Pancreas (tissue), 10 donors: ENCODE results near the gene CUTA. TPM values are rescaled to one million over a fixed set of nuclear protein-coding genes. Genes with fewer than 3 reads are reported as not detected.
A peak's percentile ranks its signal among the peaks of the same experiment; 100 is the strongest.
"Not testable (repeated sequence)": the region's sequence is repeated elsewhere in the genome, so short reads cannot be mapped to it uniquely, and the experiment has no call there.

Experiments
- ATAC-seq, 4 donors: fragments of 200-7000 bp; cut with Tn5 transposase; one replicate each; pipeline versions ENCODE4 v1.8.0 to v1.9.1; 2020; ENCODE audit warnings: mild to moderate bottlenecking in 4 of 4, moderate library complexity in 4 of 4
- DNase-seq, 6 donors: peaks; one replicate each; pipeline ENCODE4 v3.0.0-alpha.2; 2020
- FAIRE-seq: peaks from 2 replicates; lab custom pipeline; 2012; peaks lifted over from hg19 to GRCh38; lab: Jason Lieb, UNC
- H3K27ac ChIP-seq, 4 donors: fragments of 200-600 bp; sonication (generic); 1 replicate in 3 of 4; 2 replicates in 1 of 4; pipeline versions ENCODE4 v1.5.0 to v1.8.0; 2020
- H3K27me3 ChIP-seq, 4 donors: fragments of 200-600 bp; one replicate each; pipeline ENCODE4 v1.8.0; 2021
- H3K36me3 ChIP-seq, 3 donors: fragments of 200-600 bp; sonication (generic) in 1 of 3; one replicate each; pipeline versions ENCODE4 v1.5.0 to v1.8.0; 2020 to 2021
- H3K4me1 ChIP-seq, 3 donors: fragments of 200-600 bp; one replicate each; pipeline ENCODE4 v1.8.0; 2021
- H3K4me3 ChIP-seq, 4 donors: fragments of 200-600 bp; sonication (generic) in 2 of 4; one replicate each; pipeline versions ENCODE4 v1.5.0 to v1.8.0; 2020 to 2021
- H3K9me3 ChIP-seq, 4 donors: fragments of 200-600 bp; one replicate each; pipeline ENCODE4 v1.8.0; 2021
- CTCF ChIP-seq, 4 donors: fragments of 200-600 bp; sonication (generic) in 3 of 4; IDR thresholded peaks; one replicate each; pipeline versions ENCODE4 v1.5.0 to v1.8.0; 2021; ENCODE audit warnings: antibody characterized with exemption in 4 of 4
- WGBS, 2 donors: extraction: QIAGEN DNeasy Blood & Tissue Kit; methylation state at CpG; one replicate each; pipeline ENCODE4 v1.1.7; 2013; 5-methylcytosine and 5-hydroxymethylcytosine counted together
- intact Hi-C, 3 donors: fragments of 100-400 bp; cut with DNase I; formaldehyde crosslinking; loops; one replicate each; pipeline versions ENCODE4 v1.11.1 to v1.14.2; 2022
- polyA plus RNA-seq, 2 donors: library from polyadenylated mRNA; stranded (reverse); fragments of 200-250 nt; gene quantifications; one replicate each; pipeline ENCODE4 v1.2.3, GENCODE V29; 2013
- total RNA-seq, 6 donors: library from RNA; stranded (reverse); fragmentation: NEBNext Ultra II Directional in 4 of 6; extraction: Animal tissue kit (Norgen Biotek cat#: 25700) in 4 of 6; gene quantifications; one replicate each; pipeline versions ENCODE4 v1.2.1 to v1.2.4, GENCODE V29; 2021 to 2023
- donor health status: healthy with polysubstance abuse.
- donor health status: DM: no; HTN: no; CAD: no; lungs with moderate emphysema.
- donor health status: DM: no; HTN: no; CAD: no.
- donor health status: control.
- donor health status: control.
- donor health status: Bipolar disorder and iron deficiency.
- donor health status: DM: yes; HTN: yes; CAD: no.
- donor health status: DM: no; HTN: no; CAD: no.
- donor health status: DM: no; HTN: no; CAD: no.
- donor health status: DM: yes; HTN: yes; CAD: no.

CUTA gene
- total and polyA plus RNA-seq, 8 donors = 65.0 to 204 (median 83.7) TPM

- DNase-seq (no peak), ATAC-seq (no peak), FAIRE-seq (no peak)
- intact Hi-C loops = no loop called here
- Histone ChIP-seq H3K4me3 (no peak overlapping the region), H3K36me3 (no peaks in the 10 kb centered on the region), H3K27me3 (no peaks in the 10 kb centered on the region), H3K27ac (no peak overlapping the region), H3K4me1 (no peaks in the 10 kb centered on the region), H3K9me3 (no peaks in the 10 kb centered on the region)
- WGBS, 2 donors = 69 to 82% methylated on average over 2 of the region's 2 CpGs
- no peak for TF ChIP-seq CTCF (IDR thresholded peaks at IDR 0.05)
Measured at GRCh38 chr6:33380272-33380981, 37.5 kb downstream of the CUTA start.

GRCh38 chr6:33379184-33379583 lies 38.7 kb downstream of the CUTA start:
- H3K4me1 ChIP-seq, intact Hi-C loops, DNase-seq, H3K27ac ChIP-seq, H3K27me3 ChIP-seq, H3K4me3 ChIP-seq, H3K9me3 ChIP-seq, ATAC-seq, H3K36me3 ChIP-seq, FAIRE-seq: not testable (repeated sequence)
- 85 to 89% methylated on average over 10 of the region's 10 CpGs for WGBS, 2 donors

- no peak overlapping the region for H3K4me3 ChIP-seq
- no peak for DNase-seq
- no peak for TF ChIP-seq CTCF (IDR thresholded peaks at IDR 0.05)
- no peak for FAIRE-seq
- no peaks in the 10 kb centered on the region for H3K36me3 ChIP-seq
- H3K27me3 ChIP-seq = no peaks in the 10 kb centered on the region
- intact Hi-C loops = no loop called here
- H3K27ac ChIP-seq = no peak overlapping the region
- 74 to 82% methylated on average over 4 of the region's 4 CpGs for WGBS, 2 donors
- ATAC-seq = no peak
- H3K9me3 ChIP-seq = no peaks in the 10 kb centered on the region
- peaks cover 0 to 7% (median 0%) of the 10 kb centered on the region in 3 donors for H3K4me1 ChIP-seq
Measured at GRCh38 chr6:33377171-33377570, 40.7 kb downstream of the CUTA start.

- TF ChIP-seq CTCF (IDR thresholded peaks at IDR 0.05) = no peak
- Histone ChIP-seq H3K4me1 (peaks cover 0 to 7% (median 0%) of the 10 kb centered on the region in 3 donors), H3K9me3 (no peaks in the 10 kb centered on the region), H3K36me3 (no peaks in the 10 kb centered on the region), H3K27me3 (no peaks in the 10 kb centered on the region), H3K27ac (peak overlapping the region in 2 of 4 donors; percentile 9 to 16), H3K4me3 (no peak overlapping the region)
- FAIRE-seq (no peak), ATAC-seq (peak; percentile 77 to 96 (median 92)), DNase-seq (peak in 4 of 6 donors; percentile 57 to 77 (median 62))
- intact Hi-C loops = no loop called here
- 14 to 17% methylated on average over 9 of the region's 9 CpGs for WGBS, 2 donors
Measured at GRCh38 chr6:33375143-33375671, 42.7 kb downstream of the CUTA start.

- 53 to 57% methylated on average over 8 of the region's 8 CpGs for WGBS, 2 donors
- TF ChIP-seq CTCF (IDR thresholded peaks at IDR 0.05) = no peak
- Histone ChIP-seq H3K36me3 (no peaks in the 10 kb centered on the region), H3K4me1 (peaks cover 0 to 7% (median 0%) of the 10 kb centered on the region in 3 donors), H3K4me3 (no peak overlapping the region), H3K27ac (no peak overlapping the region), H3K9me3 (no peaks in the 10 kb centered on the region), H3K27me3 (no peaks in the 10 kb centered on the region)
- DNase-seq (no peak), ATAC-seq (peak in 1 of 4 donors; percentile 18), FAIRE-seq (no peak)
- intact Hi-C loops = no loop called here
Measured at GRCh38 chr6:33373960-33374910, 43.7 kb downstream of the CUTA start.
